Measurements from ENCODE around the gene SMIM36. TPM values are rescaled to one million over a fixed set of nuclear protein-coding genes. Genes with fewer than 3 reads are reported as not detected.

Gene SMIM36
- total and polyA plus RNA-seq, 2 of the 8 experiments (the other 6 are each of a cell fraction or from before 2014, with no cell fraction given), result not detected

DNA sequence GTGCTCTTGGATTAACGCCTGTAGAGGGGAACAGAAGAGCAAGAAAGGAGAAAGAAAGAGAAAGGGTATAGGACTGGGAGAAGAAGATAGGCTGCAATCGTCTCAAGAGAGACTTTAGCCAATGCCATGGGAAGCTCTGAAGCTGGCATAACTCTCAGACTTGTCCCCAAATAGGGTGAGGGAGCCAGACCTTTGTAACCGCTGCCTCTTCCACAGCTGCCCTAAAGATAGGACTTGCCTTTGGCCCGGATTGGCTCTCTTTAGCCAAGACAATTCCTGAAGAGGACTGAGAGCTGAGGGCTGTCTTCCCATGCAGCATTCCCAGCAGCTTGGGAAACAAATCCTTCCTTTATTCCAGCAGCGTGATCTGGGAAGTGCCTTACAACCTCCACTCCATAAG, 68.8 kb downstream of the SMIM36 start (continued):
- TF ChIP-seq JUN (IDR thresholded peaks at IDR 0.05; ENCODE audit: low read depth, low read length) (no peak), YY1 (IDR thresholded peaks at IDR 0.05; ENCODE audit: low read depth, low read length) (no peak), RXRA (IDR thresholded peaks at IDR 0.05; ENCODE audit: insufficient read depth, low read depth, low read length) (no peak), NRF1 (IDR thresholded peaks at IDR 0.05; ENCODE audit: low read depth, low read length) (no peak), CBX8 (IDR thresholded peaks at IDR 0.05; ENCODE audit: borderline replicate concordance, low read depth, low read length) (no peak), EGR1 (IDR thresholded peaks at IDR 0.05; ENCODE audit: borderline replicate concordance, low read depth, low read length) (no peak)

All from H1 (cell line).